Islet of Langerhans (tissue), 1 donor: ENCODE results near the gene SIGLEC10.
"Not testable (repeated sequence)": the region's sequence is repeated elsewhere in the genome, so short reads cannot be mapped to it uniquely, and the experiment has no call there.

ENCODE experiments used
- FAIRE-seq: peaks from one replicate; lab custom pipeline; 2011; peaks lifted over from hg19 to GRCh38; lab: Jason Lieb, UNC

The SIGLEC10 gene

GRCh38 chr19:51440052-51440451 lies 22.6 kb upstream of the SIGLEC10 start:
- no peak for FAIRE-seq

GRCh38 chr19:51439021-51439465 lies 21.6 kb upstream of the SIGLEC10 start:
- FAIRE-seq = no peak

- no peak for FAIRE-seq
Observed at GRCh38 chr19:51434456-51434855, 17.0 kb upstream of the SIGLEC10 start.

- no peak for FAIRE-seq
Observed at GRCh38 chr19:51433043-51433442, 15.6 kb upstream of the SIGLEC10 start.

GRCh38 chr19:51431124-51431523 lies 13.7 kb upstream of the SIGLEC10 start:
- FAIRE-seq = no peak

- no peak for FAIRE-seq
Observed at GRCh38 chr19:51430221-51430620, 12.8 kb upstream of the SIGLEC10 start.

GRCh38 chr19:51427201-51427600 lies 9.8 kb upstream of the SIGLEC10 start:
- FAIRE-seq = no peak

- no peak for FAIRE-seq
Observed at GRCh38 chr19:51422053-51422448, 4.6 kb upstream of the SIGLEC10 start.

GRCh38 chr19:51421229-51422052 lies 4.0 kb upstream of the SIGLEC10 start:
- FAIRE-seq = no peak

- not testable (repeated sequence) for FAIRE-seq
Observed at GRCh38 chr19:51420511-51420910, 3.1 kb upstream of the SIGLEC10 start.

GRCh38 chr19:51418707-51419106 lies 1.3 kb upstream of the SIGLEC10 start:
- no peak for FAIRE-seq

GRCh38 chr19:51417810-51418157 lies 342 bp upstream of the SIGLEC10 start:
- FAIRE-seq = no peak

- not testable (repeated sequence) for FAIRE-seq
Observed at GRCh38 chr19:51416422-51416821, 1.0 kb downstream of the SIGLEC10 start.

- FAIRE-seq = no peak
Observed at GRCh38 chr19:51415187-51415586, 2.3 kb downstream of the SIGLEC10 start.

GRCh38 chr19:51410950-51411748 lies 6.3 kb downstream of the SIGLEC10 start:
- no peak for FAIRE-seq

GRCh38 chr19:51407511-51408131 lies 9.8 kb downstream of the SIGLEC10 start:
- FAIRE-seq = no peak

- no peak for FAIRE-seq
Observed at GRCh38 chr19:51402117-51402516, 15.3 kb downstream of the SIGLEC10 start.

- FAIRE-seq = not testable (repeated sequence)
Observed at GRCh38 chr19:51399936-51400335, 17.5 kb downstream of the SIGLEC10 start.

- no peak for FAIRE-seq
Observed at GRCh38 chr19:51399231-51399630, 18.2 kb downstream of the SIGLEC10 start.

GRCh38 chr19:51398096-51398704 lies 19.2 kb downstream of the SIGLEC10 start:
- no peak for FAIRE-seq

GRCh38 chr19:51397453-51397852 lies 20.0 kb downstream of the SIGLEC10 start:
- not testable (repeated sequence) for FAIRE-seq

- FAIRE-seq = no peak
Observed at GRCh38 chr19:51396175-51396574, 21.3 kb downstream of the SIGLEC10 start.
